ENCODE data around the gene AUTS2. TPM values are rescaled to one million over a fixed set of nuclear protein-coding genes. Genes with fewer than 3 reads are reported as not detected.
A peak's percentile ranks its signal among the peaks of the same experiment; 100 is the strongest.

Gene AUTS2
- total and polyA plus RNA-seq, 2 experiments from 2014 or later, result 3.0 to 4.4 TPM

DNA sequence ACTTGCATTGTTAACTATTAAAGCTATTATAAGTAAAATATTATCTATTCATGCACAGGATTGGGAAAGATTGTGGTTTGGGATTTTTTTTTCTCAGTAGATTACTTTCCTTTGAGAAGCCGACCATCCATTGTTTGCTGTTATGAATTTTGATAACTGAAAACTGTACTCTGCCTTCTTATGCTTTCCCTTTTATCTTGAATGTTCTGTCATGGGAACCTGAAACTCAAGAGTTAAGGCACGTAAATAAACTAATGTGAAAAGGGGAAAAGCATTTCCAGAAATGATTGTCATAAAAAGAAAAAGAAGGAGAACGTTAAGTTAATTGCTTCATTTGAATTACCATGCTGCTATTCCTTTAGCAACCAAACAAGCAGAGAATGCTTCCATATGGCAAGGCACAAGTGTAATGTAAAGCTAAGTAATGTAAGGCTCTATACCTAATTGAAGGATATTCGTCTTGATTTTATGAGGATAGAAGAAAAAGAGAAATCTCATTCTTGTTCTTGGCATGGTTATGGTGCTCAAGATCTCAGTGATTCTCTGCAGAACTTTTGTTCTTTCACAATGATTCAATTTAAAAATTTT, 370.8 kb downstream of the AUTS2 start:
- Histone ChIP-seq H3K9ac (no peak overlapping the region), H3K79me2 (ENCODE audit: insufficient read depth) (no peaks in the 10 kb centered on the region), H3K36me3 (ENCODE audit: low read depth) (no peaks in the 10 kb centered on the region), H3K4me1 (ENCODE audit: insufficient read depth) (no peaks in the 10 kb centered on the region), H3K9me3 (ENCODE audit: low read depth) (no peaks in the 10 kb centered on the region), H3K4me3 (no peak overlapping the region), H2AFZ (no peak overlapping the region), H3K27ac (no peak overlapping the region), H3K4me2 (ENCODE audit: unreplicated experiment) (no peak overlapping the region), H3K27me3 (replicated peaks; ENCODE audit: insufficient read depth) (0 out of 2 replicates have a peak, but pooled peaks cover 4% of the 10 kb centered on the region), H4K20me1 (ENCODE audit: insufficient read depth) (no peaks in the 10 kb centered on the region), H3K9me2 (ENCODE audit: insufficient read depth) (no peaks in the 10 kb centered on the region), H3F3A (ENCODE audit: insufficient read depth) (no peaks in the 10 kb centered on the region)
- WGBS, 2 experiments (ENCODE audit: low coverage in 1 of 2, low lambda C conversion rate in 2 of 2, missing lambda C conversion rate in 2 of 2), result 20 to 30% methylated on average over 4 of the region's 4 CpGs
- in situ Hi-C loops (cut with MboI), result no loop called here
- TF ChIP-seq EZH2phosphoT487 (IDR thresholded peaks at IDR 0.05; ENCODE audit: insufficient read depth, low read depth) (no peak), EZH2 (IDR thresholded peaks at IDR 0.05; ENCODE audit: insufficient read depth, poor library complexity, severe bottlenecking) (no peak)
- DNase-seq, result no peak

DNA sequence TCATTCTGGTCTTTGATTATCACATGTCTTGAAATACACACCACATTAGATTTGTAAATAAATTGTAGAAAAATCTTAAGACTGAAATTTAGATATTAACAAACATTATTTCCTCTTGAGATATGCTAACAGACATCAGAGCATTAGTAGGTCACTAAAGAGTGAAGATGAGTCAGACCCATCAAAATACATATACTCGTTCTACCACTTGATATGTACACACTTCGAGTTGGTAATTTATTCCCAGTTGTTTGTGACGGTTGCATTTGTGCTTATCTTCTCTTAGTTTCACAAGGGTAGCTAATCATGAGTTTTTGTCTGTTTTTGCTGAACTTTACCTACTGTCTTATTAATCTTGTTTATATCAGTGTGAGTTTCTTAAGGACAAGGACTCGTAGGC, 383.4 kb downstream of the AUTS2 start:
- Histone ChIP-seq H3K4me2 (ENCODE audit: unreplicated experiment) (no peak overlapping the region), H3K4me1 (ENCODE audit: insufficient read depth) (no peaks in the 10 kb centered on the region), H3K27ac (no peak overlapping the region), H3K9me3 (ENCODE audit: low read depth) (no peaks in the 10 kb centered on the region), H4K20me1 (ENCODE audit: insufficient read depth) (no peaks in the 10 kb centered on the region), H3K27me3 (replicated peaks; ENCODE audit: insufficient read depth) (no peaks in the 10 kb centered on the region), H2AFZ (no peak overlapping the region), H3K4me3 (no peak overlapping the region), H3K9ac (no peak overlapping the region), H3F3A (ENCODE audit: insufficient read depth) (no peaks in the 10 kb centered on the region), H3K36me3 (ENCODE audit: low read depth) (no peaks in the 10 kb centered on the region), H3K9me2 (ENCODE audit: insufficient read depth) (no peaks in the 10 kb centered on the region), H3K79me2 (ENCODE audit: insufficient read depth) (no peaks in the 10 kb centered on the region)
- in situ Hi-C loops (cut with MboI), result no loop called here
- DNase-seq, result no peak
- TF ChIP-seq EZH2phosphoT487 (IDR thresholded peaks at IDR 0.05; ENCODE audit: insufficient read depth, low read depth) (no peak), EZH2 (IDR thresholded peaks at IDR 0.05; ENCODE audit: insufficient read depth, poor library complexity, severe bottlenecking) (no peak)
- WGBS, 2 experiments (ENCODE audit: low coverage in 1 of 2, low lambda C conversion rate in 2 of 2, missing lambda C conversion rate in 2 of 2), result 84 to 85% methylated on average over 4 of the region's 4 CpGs

- Histone ChIP-seq H3K9me2 (ENCODE audit: insufficient read depth) (no peaks in the 10 kb centered on the region), H3K36me3 (ENCODE audit: low read depth) (no peaks in the 10 kb centered on the region), H2AFZ (no peak overlapping the region), H3K4me3 (no peak overlapping the region), H4K20me1 (ENCODE audit: insufficient read depth) (no peaks in the 10 kb centered on the region), H3K9me3 (ENCODE audit: low read depth) (no peaks in the 10 kb centered on the region), H3K27ac (no peak overlapping the region), H3F3A (ENCODE audit: insufficient read depth) (no peaks in the 10 kb centered on the region), H3K9ac (no peak overlapping the region), H3K4me1 (ENCODE audit: insufficient read depth) (no peaks in the 10 kb centered on the region), H3K4me2 (ENCODE audit: unreplicated experiment) (no peak overlapping the region), H3K79me2 (ENCODE audit: insufficient read depth) (no peaks in the 10 kb centered on the region), H3K27me3 (replicated peaks; ENCODE audit: insufficient read depth) (no peaks in the 10 kb centered on the region)
- in situ Hi-C loops (cut with MboI), result no loop called here
- 0 to 9% methylated on average over 1 of the region's 1 CpG for WGBS, 2 experiments (ENCODE audit: low coverage in 1 of 2, low lambda C conversion rate in 2 of 2, missing lambda C conversion rate in 2 of 2)
- peak; percentile 2 for DNase-seq
- no peak for TF ChIP-seq EZH2phosphoT487 (IDR thresholded peaks at IDR 0.05; ENCODE audit: insufficient read depth, low read depth)
- TF ChIP-seq EZH2 (IDR thresholded peaks at IDR 0.05; ENCODE audit: insufficient read depth, poor library complexity, severe bottlenecking), result no peak
These were observed 383.9 kb downstream of the AUTS2 start for GRCh38 chr7:69982197-69982596.

- H3K4me1 ChIP-seq (ENCODE audit: insufficient read depth), result no peaks in the 10 kb centered on the region
- no peak for DNase-seq
- H3K9me2 ChIP-seq (ENCODE audit: insufficient read depth), result no peaks in the 10 kb centered on the region
- no peak for TF ChIP-seq EZH2 (IDR thresholded peaks at IDR 0.05; ENCODE audit: insufficient read depth, poor library complexity, severe bottlenecking)
- no peak for TF ChIP-seq EZH2phosphoT487 (IDR thresholded peaks at IDR 0.05; ENCODE audit: insufficient read depth, low read depth)
- no peaks in the 10 kb centered on the region for H4K20me1 ChIP-seq (ENCODE audit: insufficient read depth)
- no peaks in the 10 kb centered on the region for H3K27me3 ChIP-seq (replicated peaks; ENCODE audit: insufficient read depth)
- H3K9ac ChIP-seq, result no peak overlapping the region
- no peaks in the 10 kb centered on the region for H3F3A ChIP-seq (ENCODE audit: insufficient read depth)
- H3K36me3 ChIP-seq (ENCODE audit: low read depth), result no peaks in the 10 kb centered on the region
- H2AFZ ChIP-seq, result no peak overlapping the region
- in situ Hi-C loops (cut with MboI), result no loop called here
- no peak overlapping the region for H3K4me3 ChIP-seq
- WGBS, 2 experiments (ENCODE audit: low coverage in 1 of 2, low lambda C conversion rate in 2 of 2, missing lambda C conversion rate in 2 of 2), result 91 to 93% methylated on average over 5 of the region's 5 CpGs
- no peaks in the 10 kb centered on the region for H3K79me2 ChIP-seq (ENCODE audit: insufficient read depth)
- no peaks in the 10 kb centered on the region for H3K9me3 ChIP-seq (ENCODE audit: low read depth)
- no peak overlapping the region for H3K27ac ChIP-seq
- H3K4me2 ChIP-seq (ENCODE audit: unreplicated experiment), result no peak overlapping the region
These were observed 391.3 kb downstream of the AUTS2 start for GRCh38 chr7:69989551-69989950.

- no peaks in the 10 kb centered on the region for H3K79me2 ChIP-seq (ENCODE audit: insufficient read depth)
- no peak for DNase-seq
- H4K20me1 ChIP-seq (ENCODE audit: insufficient read depth), result no peaks in the 10 kb centered on the region
- H3K4me3 ChIP-seq, result no peak overlapping the region
- no peaks in the 10 kb centered on the region for H3K4me1 ChIP-seq (ENCODE audit: insufficient read depth)
- H3K27me3 ChIP-seq (replicated peaks; ENCODE audit: insufficient read depth), result no peaks in the 10 kb centered on the region
- 71 to 73% methylated on average over 4 of the region's 4 CpGs for WGBS, 2 experiments (ENCODE audit: low coverage in 1 of 2, low lambda C conversion rate in 2 of 2, missing lambda C conversion rate in 2 of 2)
- TF ChIP-seq EZH2 (IDR thresholded peaks at IDR 0.05; ENCODE audit: insufficient read depth, poor library complexity, severe bottlenecking) (no peak), EZH2phosphoT487 (IDR thresholded peaks at IDR 0.05; ENCODE audit: insufficient read depth, low read depth) (no peak)
- no peak overlapping the region for H2AFZ ChIP-seq
- H3K36me3 ChIP-seq (ENCODE audit: low read depth), result no peaks in the 10 kb centered on the region
- no peak overlapping the region for H3K9ac ChIP-seq
- H3K9me2 ChIP-seq (ENCODE audit: insufficient read depth), result no peaks in the 10 kb centered on the region
- no peak overlapping the region for H3K4me2 ChIP-seq (ENCODE audit: unreplicated experiment)
- in situ Hi-C loops (cut with MboI), result no loop called here
- H3K27ac ChIP-seq, result no peak overlapping the region
- H3K9me3 ChIP-seq (ENCODE audit: low read depth), result no peaks in the 10 kb centered on the region
- no peaks in the 10 kb centered on the region for H3F3A ChIP-seq (ENCODE audit: insufficient read depth)
These were observed 394.7 kb downstream of the AUTS2 start for GRCh38 chr7:69992938-69993337.

Measured in GM23248 (cell line).